Activated CD4-positive, alpha-beta T cell treated with anti-CD3 and anti-CD28 coated beads for 36 hours (primary cell): ENCODE data around the gene IMPDH2. TPM values are rescaled to one million over a fixed set of nuclear protein-coding genes. Genes with fewer than 3 reads are reported as not detected.

ENCODE experiments used
- ATAC-seq: fragments of 200-7000 bp; cut with Tn5 transposase; one replicate; pipeline ENCODE4 v1.10.0; 2021; ENCODE audit warnings: mild to moderate bottlenecking, moderate library complexity
- CTCF ChIA-PET: fragments of 350-600 bp; sonication (Branson Sonifier 250); formaldehyde crosslinking; loops from one replicate; lab custom pipeline; 2021; ENCODE audit warnings: antibody characterized with exemption; lab: Charles Lee
- POLR2A ChIA-PET: fragments of 350-600 bp; sonication (Branson Sonifier 250); formaldehyde crosslinking; loops from one replicate; lab custom pipeline; 2021; ENCODE audit warnings: antibody characterized with exemption, inconsistent platforms; lab: Charles Lee
- DNase-seq: peaks from one replicate; pipeline ENCODE4 v3.0.0-alpha.2; 2020
- H3K27ac Mint-ChIP-seq: one replicate; pipeline ENCODE4 v1.8.0; 2021; ENCODE audit warnings: mixed read lengths
- H3K27me3 Mint-ChIP-seq: one replicate; pipeline ENCODE4 v1.8.0; 2021; ENCODE audit warnings: mixed read lengths
- H3K36me3 Mint-ChIP-seq: one replicate; pipeline ENCODE4 v1.8.0; 2021; ENCODE audit warnings: low read depth, mixed read lengths
- H3K4me1 Mint-ChIP-seq: one replicate; pipeline ENCODE4 v1.8.0; 2021; ENCODE audit warnings: mixed read lengths
- H3K4me3 Mint-ChIP-seq: one replicate; pipeline ENCODE4 v1.8.0; 2021; ENCODE audit warnings: mild to moderate bottlenecking, moderate library complexity, mixed read lengths
- H3K9me3 Mint-ChIP-seq: one replicate; pipeline ENCODE4 v1.8.0; 2021; ENCODE audit warnings: low read depth, mixed read lengths
- intact Hi-C, 2 experiments: fragments of 100-400 bp; cut with DNase I in 1 of 2; cut with micrococcal nuclease in 1 of 2; formaldehyde crosslinking; loops; one replicate each; pipeline versions ENCODE4 v1.14.2 to v1.15.1; 2022 to 2024; cut with DNase I, micrococcal nuclease
- total RNA-seq, 2 experiments: library from RNA; stranded (reverse); gene quantifications; one replicate each; pipeline ENCODE4 v1.2.3, GENCODE V29; 2021

IMPDH2 gene
- total RNA-seq, 2 experiments from 2014 or later = 504 to 515 TPM

- intact Hi-C loops = no loop called here
- H3K27ac Mint-ChIP-seq = no peak overlapping the region
- H3K36me3 Mint-ChIP-seq = peaks cover 10% of the 10 kb centered on the region
- ChIA-PET POLR2A (interaction anchor here (0.7 kb wide), 1 partner anchor 349 kb away, joined by 3 read pairs; no protein-coding TSS in a partner anchor), CTCF (interaction anchor here (1.0 to 1.6 kb wide), 2 partner anchors 9 to 10 kb away, joined by 3 to 5 read pairs; partner anchors contain the start of gene WDR6)
- H3K4me1 Mint-ChIP-seq = peaks cover 10% of the 10 kb centered on the region
- H3K4me3 Mint-ChIP-seq = no peak overlapping the region
- H3K27me3 Mint-ChIP-seq = no peaks in the 10 kb centered on the region
- no peak for ATAC-seq
- no peak for DNase-seq
- no peaks in the 10 kb centered on the region for H3K9me3 Mint-ChIP-seq
Measured at GRCh38 chr3:48997102-48997635, 32.0 kb downstream of the IMPDH2 start.

GRCh38 chr3:48996640-48997039, 32.6 kb downstream of the IMPDH2 start:
- H3K4me1 Mint-ChIP-seq = peaks cover 15% of the 10 kb centered on the region
- no peaks in the 10 kb centered on the region for H3K9me3 Mint-ChIP-seq
- CTCF ChIA-PET = interaction anchor here (1.0 to 1.6 kb wide), 2 partner anchors 9 to 11 kb away, joined by 3 to 5 read pairs; partner anchors contain the start of gene WDR6

GRCh38 chr3:48993834-48994233, 35.4 kb downstream of the IMPDH2 start:
- no peak for ATAC-seq

More at GRCh38 chr3:48996640-48997039, 32.6 kb downstream of the IMPDH2 start:
- POLR2A ChIA-PET = interaction anchor here (0.5 to 1.3 kb wide), 2 partner anchors 20 to 142 kb away, joined by 3 to 4 read pairs; no protein-coding TSS in a partner anchor
- Mint-ChIP-seq H3K36me3 (peaks cover 15% of the 10 kb centered on the region), H3K27me3 (no peaks in the 10 kb centered on the region), H3K4me3 (no peak overlapping the region), H3K27ac (no peak overlapping the region)
- ATAC-seq (no peak), DNase-seq (no peak)
- intact Hi-C loops = no loop called here

GRCh38 chr3:48991851-48992545, 37.2 kb downstream of the IMPDH2 start:
- Mint-ChIP-seq H3K27me3 (no peaks in the 10 kb centered on the region), H3K4me3 (peak overlapping the region; percentile 89), H3K4me1 (peaks cover 38% of the 10 kb centered on the region), H3K27ac (peak overlapping the region; percentile 63), H3K9me3 (no peaks in the 10 kb centered on the region), H3K36me3 (peaks cover 27% of the 10 kb centered on the region)
- ChIA-PET CTCF (interaction anchor here (0.5 to 6.3 kb wide), 8 partner anchors 16 to 448 kb away, joined by 3 to 61 read pairs (median 4); partner anchors contain the start of genes NDUFAF3 and WDR6), POLR2A (interaction anchor here (0.7 kb wide), 2 partner anchors 46 to 1328 kb away, joined by 3 read pairs; no protein-coding TSS in a partner anchor)
- intact Hi-C loops = no loop called here
- no peak for ATAC-seq
- no peak for DNase-seq

More at GRCh38 chr3:48993834-48994233, 35.4 kb downstream of the IMPDH2 start:
- Mint-ChIP-seq H3K4me1 (peaks cover 28% of the 10 kb centered on the region), H3K9me3 (no peaks in the 10 kb centered on the region), H3K27me3 (no peaks in the 10 kb centered on the region), H3K36me3 (peaks cover 25% of the 10 kb centered on the region), H3K4me3 (no peak overlapping the region), H3K27ac (peak overlapping the region; percentile 55)
- POLR2A ChIA-PET = no interaction called here
- intact Hi-C loops = no loop called here
- CTCF ChIA-PET = no interaction called here
- no peak for DNase-seq

GRCh38 chr3:48990636-48991469, 38.3 kb downstream of the IMPDH2 start:
- intact Hi-C loops = loop anchor here in 1 of 2 experiments (1.0 kb wide), 1 partner anchor 73 kb away; the partner anchor contains the start of gene ARIH2
- Mint-ChIP-seq H3K27me3 (no peaks in the 10 kb centered on the region), H3K36me3 (peaks cover 27% of the 10 kb centered on the region), H3K4me3 (peak overlapping the region; percentile 89), H3K9me3 (no peaks in the 10 kb centered on the region), H3K4me1 (peaks cover 38% of the 10 kb centered on the region), H3K27ac (peak overlapping the region; percentile 93)
- ATAC-seq (peak; percentile 4), DNase-seq (peak; percentile 61)
- ChIA-PET POLR2A (interaction anchor here (0.8 to 0.9 kb wide), 2 partner anchors 16 to 17 kb away, joined by 3 to 4 read pairs; partner anchors contain the start of gene WDR6), CTCF (interaction anchor here (0.7 to 6.3 kb wide), 7 partner anchors 17 to 449 kb away, joined by 3 to 61 read pairs (median 6); partner anchors contain the start of genes NDUFAF3 and WDR6)

GRCh38 chr3:48989796-48990635, 39.2 kb downstream of the IMPDH2 start, which contains the start of gene P4HTM:
TSS of gene P4HTM (plus strand) at chr3:48990241. CDS start at chr3:48990257, 16 bp downstream.
- intact Hi-C loops = loop anchor here (1.0 to 5.0 kb wide), 10 partner anchors 17 to 459 kb away; partner anchors contain the start of genes QRICH1 (in 2 of the 2), WDR6 (in 2 of the 2), ARIH2 (in 1 of the 2) and DALRD3 (in 1 of the 2)
- Mint-ChIP-seq H3K4me1 (peaks cover 35% of the 10 kb centered on the region), H3K27ac (peak within 1 kb of the TSS; percentile 93)

GRCh38 chr3:48989126-48989795, 39.9 kb downstream of the IMPDH2 start:
- intact Hi-C loops = loop anchor here (1.0 to 5.0 kb wide), 9 partner anchors 18 to 460 kb away; partner anchors contain the start of genes QRICH1 (in 2 of the 2), WDR6 (in 2 of the 2), DALRD3 (in 1 of the 2) and IMPDH2 (in 1 of the 2)
- DNase-seq = no peak
- Mint-ChIP-seq H3K4me1 (peaks cover 34% of the 10 kb centered on the region), H3K4me3 (peak overlapping the region; percentile 95), H3K27ac (peak overlapping the region; percentile 90), H3K36me3 (peaks cover 19% of the 10 kb centered on the region), H3K9me3 (no peaks in the 10 kb centered on the region), H3K27me3 (no peaks in the 10 kb centered on the region)
- ChIA-PET POLR2A (interaction anchor here (0.6 to 3.0 kb wide), 5 partner anchors 18 to 349 kb away, joined by 4 to 8 read pairs (median 4); partner anchors contain the start of genes IMPDH2, NDUFAF3, QRICH1 and WDR6), CTCF (interaction anchor here (0.6 to 6.3 kb wide), 11 partner anchors 9 to 272 kb away, joined by 3 to 61 read pairs (median 4); partner anchors contain the start of genes IMPDH2, IP6K2, NDUFAF3 and QRICH1)
- peak; percentile 2 for ATAC-seq

More at GRCh38 chr3:48989796-48990635, 39.2 kb downstream of the IMPDH2 start, which contains the start of gene P4HTM:
- POLR2A ChIA-PET = interaction anchor here (0.6 to 3.0 kb wide), 7 partner anchors 17 to 348 kb away, joined by 3 to 8 read pairs (median 4); partner anchors contain the start of genes IMPDH2, NDUFAF3, QRICH1 and WDR6
- CTCF ChIA-PET = interaction anchor here (0.6 to 6.3 kb wide), 9 partner anchors 11 to 273 kb away, joined by 3 to 61 read pairs (median 4); partner anchors contain the start of genes IMPDH2, IP6K2, NDUFAF3 and QRICH1
- ATAC-seq = peak; percentile 76
- Mint-ChIP-seq H3K36me3 (peaks cover 25% of the 10 kb centered on the region), H3K4me3 (peak within 1 kb of the TSS; percentile 95), H3K27me3 (no peaks in the 10 kb centered on the region), H3K9me3 (no peaks in the 10 kb centered on the region)
- peak; percentile 90 for DNase-seq

- intact Hi-C loops = loop anchor here in 1 of 2 experiments (5.0 kb wide), 1 partner anchor 139 kb away; the partner anchor contains the start of gene PRKAR2A
- no peak for ATAC-seq
- no peak for DNase-seq
- H3K27me3 Mint-ChIP-seq = no peaks in the 10 kb centered on the region
- H3K4me1 Mint-ChIP-seq = peaks cover 17% of the 10 kb centered on the region
- H3K36me3 Mint-ChIP-seq = peaks cover 22% of the 10 kb centered on the region
- no peak overlapping the region for H3K4me3 Mint-ChIP-seq
- ChIA-PET CTCF (interaction anchor here (0.6 to 6.3 kb wide), 5 partner anchors 11 to 465 kb away, joined by 3 to 61 read pairs (median 4); partner anchors contain the start of gene WDR6), POLR2A (interaction anchor here (0.7 to 1.1 kb wide), 2 partner anchors 109 to 515 kb away, joined by 3 to 4 read pairs; no protein-coding TSS in a partner anchor)
- no peak overlapping the region for H3K27ac Mint-ChIP-seq
- no peaks in the 10 kb centered on the region for H3K9me3 Mint-ChIP-seq
Measured at GRCh38 chr3:48985831-48986376, 43.3 kb downstream of the IMPDH2 start.
